OCI-LY7 (cell line): ENCODE measurements around the gene RNF17.

Source experiments
- CTCF ChIP-seq: fragments of 200-600 bp; sonication (generic); conservative IDR thresholded peaks from 2 replicates; pipeline ENCODE4 v1.5.1; 2014; ENCODE audit warnings: mild to moderate bottlenecking, antibody characterized with exemption, low read length, moderate library complexity, mixed read lengths
- EZH2phosphoT487 ChIP-seq: fragments of 200-600 bp; sonication (generic); IDR thresholded peaks from 2 replicates; pipeline ENCODE4 v1.6.1; 2018; ENCODE audit warnings: low read depth, borderline replicate concordance, mild to moderate bottlenecking, mixed run types, antibody characterized with exemption, low read length, moderate library complexity, mixed read lengths

DNA sequence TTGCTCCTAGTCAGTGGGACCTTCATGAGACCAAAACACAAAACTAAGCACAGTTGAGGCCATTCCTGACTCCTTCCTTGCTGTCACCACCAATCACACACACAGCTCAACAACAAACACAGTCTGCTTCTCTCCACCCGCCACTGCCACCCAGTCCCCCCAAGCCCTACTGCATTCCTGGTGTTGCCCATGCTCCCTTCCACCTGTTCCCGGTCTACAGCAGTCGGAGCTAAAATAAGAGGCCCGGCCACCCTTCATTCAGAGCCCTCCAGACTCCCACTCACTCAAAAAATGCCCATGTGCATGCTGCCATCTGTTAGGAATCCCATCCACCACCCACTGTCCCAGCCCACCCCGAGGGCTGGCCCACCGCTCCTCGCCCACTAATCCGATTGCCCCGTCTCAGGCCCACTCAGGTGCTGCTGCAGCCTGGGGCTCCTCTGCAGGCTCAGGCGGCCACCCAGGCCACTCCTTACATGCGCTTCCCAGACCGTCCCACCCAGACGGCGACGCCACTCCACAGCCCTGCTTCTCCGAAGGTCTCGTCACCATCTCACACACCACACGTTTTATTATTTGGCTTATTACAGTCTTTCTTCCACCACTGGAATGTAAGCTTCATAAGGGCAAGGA, 127.6 kb downstream of the RNF17 start:
- TF ChIP-seq CTCF (no peak), EZH2phosphoT487 (no peak)
